ENCODE data around the gene KLHL6. TPM values are rescaled to one million over a fixed set of nuclear protein-coding genes. Genes with fewer than 3 reads are reported as not detected.
A peak's percentile ranks its signal among the peaks of the same experiment; 100 is the strongest.

KLHL6 gene
- total and polyA plus RNA-seq, 10 of the 15 experiments (the other 5 are each of a cell fraction or from before 2014, with no cell fraction given): 4.0 to 91.8 (median 24.4) TPM

- TF ChIP-seq, protein P1, sequence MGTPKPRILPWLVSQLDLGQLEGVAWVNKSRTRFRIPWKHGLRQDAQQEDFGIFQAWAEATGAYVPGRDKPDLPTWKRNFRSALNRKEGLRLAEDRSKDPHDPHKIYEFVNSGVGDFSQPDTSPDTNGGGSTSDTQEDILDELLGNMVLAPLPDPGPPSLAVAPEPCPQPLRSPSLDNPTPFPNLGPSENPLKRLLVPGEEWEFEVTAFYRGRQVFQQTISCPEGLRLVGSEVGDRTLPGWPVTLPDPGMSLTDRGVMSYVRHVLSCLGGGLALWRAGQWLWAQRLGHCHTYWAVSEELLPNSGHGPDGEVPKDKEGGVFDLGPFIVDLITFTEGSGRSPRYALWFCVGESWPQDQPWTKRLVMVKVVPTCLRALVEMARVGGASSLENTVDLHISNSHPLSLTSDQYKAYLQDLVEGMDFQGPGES (IDR thresholded peaks at IDR 0.05): no peak
- TF ChIP-seq TAF1 (IDR thresholded peaks at IDR 0.05; ENCODE audit: borderline replicate concordance, low read depth, low read length) (no peak), RAD51 (IDR thresholded peaks at IDR 0.05) (no peak), ZZZ3 (IDR thresholded peaks at IDR 0.05; ENCODE audit: control insufficient read depth, insufficient read length, low read depth) (no peak), MTA2 (IDR thresholded peaks at IDR 0.05; ENCODE audit: low read depth) (peak; percentile 58), SKIL (IDR thresholded peaks at IDR 0.05; ENCODE audit: low read depth, poor library complexity, severe bottlenecking) (peak; percentile 74), PML (IDR thresholded peaks at IDR 0.05; ENCODE audit: low read length) (no peak), KAT2A (conservative IDR thresholded peaks at IDR 0.05; ENCODE audit: control insufficient read depth, low read depth, low read length) (no peak), ETV6 (conservative IDR thresholded peaks at IDR 0.05 in 1 of 2, IDR thresholded peaks at IDR 0.05 in 1 of 2; ENCODE audit: borderline replicate concordance in 1 of 2, low read depth in 1 of 2) (peak in 1 of 2 experiments; percentile 74; a peak in 2 of 4 replicates), KLF5 (IDR thresholded peaks at IDR 0.05; ENCODE audit: partially characterized antibody) (peak; percentile 56), NBN (IDR thresholded peaks at IDR 0.05) (peak; percentile 66), CHD1 (IDR thresholded peaks at IDR 0.05; ENCODE audit: low read depth, low read length) (no peak), EED (IDR thresholded peaks at IDR 0.05; ENCODE audit: low read depth) (peak; percentile 76), SMC3 (IDR thresholded peaks at IDR 0.05; ENCODE audit: borderline replicate concordance, low read length) (peak; percentile 12; the same call in 1 of the 2 replicates), BRCA1 (IDR thresholded peaks at IDR 0.05; ENCODE audit: low read depth, low read length) (no peak), FOXK2 (IDR thresholded peaks at IDR 0.05) (no peak), RAD21 (IDR thresholded peaks at IDR 0.05; ENCODE audit: insufficient read depth, low read depth, low read length) (no peak), HDAC2 (IDR thresholded peaks at IDR 0.05) (0 out of 2 replicates have a peak, but pooled peaks have one; percentile 58)
- TF ChIP-seq, protein P2, sequence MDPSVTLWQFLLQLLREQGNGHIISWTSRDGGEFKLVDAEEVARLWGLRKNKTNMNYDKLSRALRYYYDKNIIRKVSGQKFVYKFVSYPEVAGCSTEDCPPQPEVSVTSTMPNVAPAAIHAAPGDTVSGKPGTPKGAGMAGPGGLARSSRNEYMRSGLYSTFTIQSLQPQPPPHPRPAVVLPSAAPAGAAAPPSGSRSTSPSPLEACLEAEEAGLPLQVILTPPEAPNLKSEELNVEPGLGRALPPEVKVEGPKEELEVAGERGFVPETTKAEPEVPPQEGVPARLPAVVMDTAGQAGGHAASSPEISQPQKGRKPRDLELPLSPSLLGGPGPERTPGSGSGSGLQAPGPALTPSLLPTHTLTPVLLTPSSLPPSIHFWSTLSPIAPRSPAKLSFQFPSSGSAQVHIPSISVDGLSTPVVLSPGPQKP (IDR thresholded peaks at IDR 0.05; ENCODE audit: low read depth, low read length): 0 out of 2 replicates have a peak, but pooled peaks have one; percentile 34
- TF ChIP-seq, protein P3, sequence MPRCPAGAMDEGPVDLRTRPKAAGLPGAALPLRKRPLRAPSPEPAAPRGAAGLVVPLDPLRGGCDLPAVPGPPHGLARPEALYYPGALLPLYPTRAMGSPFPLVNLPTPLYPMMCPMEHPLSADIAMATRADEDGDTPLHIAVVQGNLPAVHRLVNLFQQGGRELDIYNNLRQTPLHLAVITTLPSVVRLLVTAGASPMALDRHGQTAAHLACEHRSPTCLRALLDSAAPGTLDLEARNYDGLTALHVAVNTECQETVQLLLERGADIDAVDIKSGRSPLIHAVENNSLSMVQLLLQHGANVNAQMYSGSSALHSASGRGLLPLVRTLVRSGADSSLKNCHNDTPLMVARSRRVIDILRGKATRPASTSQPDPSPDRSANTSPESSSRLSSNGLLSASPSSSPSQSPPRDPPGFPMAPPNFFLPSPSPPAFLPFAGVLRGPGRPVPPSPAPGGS (IDR thresholded peaks at IDR 0.05; ENCODE audit: borderline replicate concordance, insufficient read depth, low read depth, low read length, poor library complexity, severe bottlenecking): no peak
- TF ChIP-seq, protein P4, sequence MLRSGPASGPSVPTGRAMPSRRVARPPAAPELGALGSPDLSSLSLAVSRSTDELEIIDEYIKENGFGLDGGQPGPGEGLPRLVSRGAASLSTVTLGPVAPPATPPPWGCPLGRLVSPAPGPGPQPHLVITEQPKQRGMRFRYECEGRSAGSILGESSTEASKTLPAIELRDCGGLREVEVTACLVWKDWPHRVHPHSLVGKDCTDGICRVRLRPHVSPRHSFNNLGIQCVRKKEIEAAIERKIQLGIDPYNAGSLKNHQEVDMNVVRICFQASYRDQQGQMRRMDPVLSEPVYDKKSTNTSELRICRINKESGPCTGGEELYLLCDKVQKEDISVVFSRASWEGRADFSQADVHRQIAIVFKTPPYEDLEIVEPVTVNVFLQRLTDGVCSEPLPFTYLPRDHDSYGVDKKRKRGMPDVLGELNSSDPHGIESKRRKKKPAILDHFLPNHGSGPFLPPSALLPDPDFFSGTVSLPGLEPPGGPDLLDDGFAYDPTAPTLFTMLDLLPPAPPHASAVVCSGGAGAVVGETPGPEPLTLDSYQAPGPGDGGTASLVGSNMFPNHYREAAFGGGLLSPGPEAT (IDR thresholded peaks at IDR 0.05; ENCODE audit: low read depth): no peak; the same call in 1 of the 2 replicates
Observed at GRCh38 chr3:183536238-183536880, 19.1 kb downstream of the KLHL6 start (continued).
